WERI-Rb-1 (cell line): ENCODE measurements around the gene SUN5.

Experiments used
- DNase-seq: peaks from one replicate; pipeline ENCODE4 v3.0.0-alpha.2; 2020
- H3K27ac ChIP-seq: fragments of 250-450 bp; sonication (Bioruptor Pico); 2 replicates; pipeline ENCODE4 v1.5.1; 2020; ENCODE audit warnings: mild to moderate bottlenecking, moderate library complexity
- H3K27me3 ChIP-seq: fragments of 250-450 bp; sonication (Bioruptor Pico); 2 replicates; pipeline ENCODE4 v1.5.1; 2021; ENCODE audit warnings: mild to moderate bottlenecking, low read depth, moderate library complexity; ENCODE audit not compliant: insufficient read depth, severe bottlenecking
- H3K36me3 ChIP-seq: fragments of 250-450 bp; sonication (Bioruptor Pico); 2 replicates; pipeline ENCODE4 v1.5.1; 2020; ENCODE audit warnings: mild to moderate bottlenecking, moderate library complexity
- H3K4me3 ChIP-seq: 2 replicates; pipeline ENCODE4 v1.5.1; 2011; ENCODE audit warnings: low read depth, mild to moderate bottlenecking, control low read depth, low read length
- H3K9me3 ChIP-seq: fragments of 250-450 bp; sonication (Bioruptor Pico); 2 replicates; pipeline ENCODE4 v1.5.1; 2021; ENCODE audit warnings: mild to moderate bottlenecking, moderate library complexity; ENCODE audit not compliant: severe bottlenecking
- CTCF ChIP-seq: IDR thresholded peaks from 2 replicates; pipeline ENCODE4 v1.5.1; 2011; ENCODE audit warnings: low read depth, mild to moderate bottlenecking, control low read depth, inconsistent platforms, low read length

Gene SUN5

DNA sequence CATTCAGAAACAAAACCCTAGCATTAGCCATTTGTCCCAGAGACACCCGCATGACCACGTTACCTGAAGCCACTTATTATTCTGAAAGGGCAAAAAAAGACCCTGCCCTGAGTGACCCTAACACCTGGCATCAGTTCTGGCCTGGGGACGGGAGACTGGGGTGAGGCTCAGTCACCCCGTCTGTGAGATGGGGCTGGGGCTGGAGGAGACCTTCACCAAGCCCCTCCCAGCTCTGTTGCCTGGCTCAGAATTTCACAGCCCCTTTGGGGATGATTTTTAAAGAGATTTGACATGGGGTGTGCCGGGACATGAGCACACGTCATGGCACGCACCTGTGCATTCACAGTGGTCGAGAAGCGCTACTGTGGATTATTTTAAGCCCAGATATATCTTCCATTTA lies 25.8 kb upstream of the SUN5 start:
- H3K27me3 ChIP-seq = no peaks in the 10 kb centered on the region
- DNase-seq = no peak
- H3K27ac ChIP-seq = no peak overlapping the region
- H3K36me3 ChIP-seq = no peaks in the 10 kb centered on the region
- TF ChIP-seq CTCF = no peak
- H3K4me3 ChIP-seq = no peak overlapping the region
- H3K9me3 ChIP-seq = no peaks in the 10 kb centered on the region

DNA sequence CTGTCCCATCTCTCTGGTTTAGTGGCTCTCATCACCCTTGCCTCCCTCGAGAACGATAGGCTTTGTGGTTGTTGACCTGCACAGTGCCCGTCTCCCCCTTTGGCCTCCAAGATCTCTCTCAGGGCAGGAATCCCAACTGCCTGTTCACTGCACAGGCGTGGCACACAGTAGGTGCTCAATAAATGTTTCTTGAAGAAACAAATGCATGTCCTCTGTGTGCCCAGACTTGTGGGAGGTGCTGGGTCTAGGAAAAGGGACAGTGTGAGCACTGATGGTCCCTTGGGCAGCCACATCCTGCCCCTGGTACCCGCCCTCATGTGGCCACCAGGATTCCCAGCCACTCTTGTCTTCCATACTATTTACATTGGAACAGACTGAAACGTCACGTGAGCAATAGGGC lies 24.6 kb upstream of the SUN5 start:
- no peak for DNase-seq
- no peak for TF ChIP-seq CTCF
- Histone ChIP-seq H3K4me3 (no peak overlapping the region), H3K27me3 (no peaks in the 10 kb centered on the region), H3K27ac (no peak overlapping the region), H3K9me3 (no peaks in the 10 kb centered on the region), H3K36me3 (no peaks in the 10 kb centered on the region)

GRCh38 chr20:33027769-33028751 lies 23.8 kb upstream of the SUN5 start:
- no peak for TF ChIP-seq CTCF
- Histone ChIP-seq H3K9me3 (no peaks in the 10 kb centered on the region), H3K36me3 (no peaks in the 10 kb centered on the region), H3K27me3 (no peaks in the 10 kb centered on the region), H3K27ac (no peak overlapping the region), H3K4me3 (no peak overlapping the region)
- no peak for DNase-seq

- Histone ChIP-seq H3K4me3 (no peak overlapping the region), H3K36me3 (no peaks in the 10 kb centered on the region), H3K27ac (no peak overlapping the region), H3K27me3 (no peaks in the 10 kb centered on the region), H3K9me3 (no peaks in the 10 kb centered on the region)
- no peak for DNase-seq
- no peak for TF ChIP-seq CTCF
Observed at GRCh38 chr20:33026779-33027759, 22.8 kb upstream of the SUN5 start.

DNA sequence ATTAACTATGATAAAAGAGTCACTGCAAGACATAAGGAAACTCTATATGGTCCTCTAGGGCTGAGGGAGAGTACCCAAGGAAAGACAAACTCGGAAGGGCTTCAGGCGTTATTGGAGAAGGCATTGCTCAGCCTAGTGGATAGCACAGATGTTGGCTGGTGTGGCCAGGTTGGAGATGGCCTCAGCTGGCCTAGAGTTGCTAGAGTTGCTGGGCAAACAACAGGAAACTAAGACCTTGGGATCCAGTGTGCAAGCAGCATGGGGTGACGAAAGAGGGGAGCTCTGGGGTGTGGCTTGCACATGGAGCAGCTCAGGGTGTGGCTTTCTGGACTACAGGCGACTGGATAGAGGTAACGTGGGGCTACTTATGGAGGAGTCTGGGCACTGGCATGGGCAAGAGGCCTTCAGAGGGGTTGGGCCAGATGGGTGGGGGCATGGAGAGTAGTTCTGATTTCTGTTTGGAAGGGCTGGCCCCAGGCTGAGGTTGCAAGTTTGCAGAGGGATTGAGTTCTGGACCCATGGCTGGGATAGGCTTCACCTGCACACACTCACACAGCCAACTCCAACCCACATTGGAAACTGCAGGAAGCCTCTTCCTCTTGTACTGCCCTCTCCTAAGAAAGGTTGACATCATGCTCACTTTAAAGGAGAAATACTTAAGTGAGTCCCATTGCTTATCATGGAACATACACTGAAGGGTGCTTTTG lies 22.0 kb upstream of the SUN5 start:
- no peaks in the 10 kb centered on the region for H3K27me3 ChIP-seq
- no peak overlapping the region for H3K4me3 ChIP-seq
- no peaks in the 10 kb centered on the region for H3K9me3 ChIP-seq
- no peak for DNase-seq
- H3K36me3 ChIP-seq = no peaks in the 10 kb centered on the region
- no peak overlapping the region for H3K27ac ChIP-seq
- TF ChIP-seq CTCF = no peak
